Glomerular endothelial cell (primary cell): ENCODE data around the gene DIAPH1. TPM values are rescaled to one million over a fixed set of nuclear protein-coding genes. Genes with fewer than 3 reads are reported as not detected.

ENCODE experiments used
- DNase-seq: peaks from one replicate; pipeline ENCODE4 v3.0.0-alpha.2; 2011; ENCODE audit warnings: low read depth, low spot score; ENCODE audit errors: extremely low read depth
- total RNA-seq: library from RNA; depleted of rRNA; stranded (reverse); fragments of >200 nt; gene quantifications from 2 replicates; pipeline ENCODE4 v1.2.3, GENCODE V29; 2015

Gene DIAPH1
- total RNA-seq, 1 donor from 2014 or later = 94.1 TPM

GRCh38 chr5:141487131-141487530 is 131.7 kb downstream of the DIAPH1 start:
- no peak for DNase-seq

GRCh38 chr5:141486091-141486490 is 132.7 kb downstream of the DIAPH1 start:
- no peak for DNase-seq

GRCh38 chr5:141485321-141486055 is 133.3 kb downstream of the DIAPH1 start:
- DNase-seq = no peak

- no peak for DNase-seq
Measured at GRCh38 chr5:141484641-141485311, 134.0 kb downstream of the DIAPH1 start, which contains the start of gene PCDHGC4. TSS of gene PCDHGC4 (plus strand) at chr5:141485030. CDS start at chr5:141485174, 144 bp downstream.

- DNase-seq = no peak
Measured at GRCh38 chr5:141484310-141484640, 134.5 kb downstream of the DIAPH1 start.

GRCh38 chr5:141483902-141484301 is 134.9 kb downstream of the DIAPH1 start:
- DNase-seq = no peak

- DNase-seq = no peak
Measured at GRCh38 chr5:141479776-141480175, 139.0 kb downstream of the DIAPH1 start.

GRCh38 chr5:141478321-141478945 is 140.4 kb downstream of the DIAPH1 start:
- no peak for DNase-seq

- DNase-seq = no peak
Measured at GRCh38 chr5:141477815-141478214, 141.0 kb downstream of the DIAPH1 start.

GRCh38 chr5:141477044-141477575 is 141.7 kb downstream of the DIAPH1 start:
- no peak for DNase-seq

- DNase-seq = peak; percentile 37
Measured at GRCh38 chr5:141476132-141476911, 142.5 kb downstream of the DIAPH1 start.

- peak; percentile 71 for DNase-seq
Measured at GRCh38 chr5:141475625-141476131, 143.1 kb downstream of the DIAPH1 start, which contains the start of gene PCDHGC3. TSS of gene PCDHGC3 (plus strand) at chr5:141475966. CDS start at chr5:141476117, 151 bp downstream.

GRCh38 chr5:141465351-141465750 is 153.4 kb downstream of the DIAPH1 start:
- DNase-seq = no peak

Other genes starting within 250 kb of the DIAPH1 start
- gene PCDHGB3, start 248.8 kb downstream of the DIAPH1 start, total RNA-seq = 2.6 and 5.5 TPM in 2 replicates
- gene PCDHGA6, start 245.1 kb downstream of the DIAPH1 start, total RNA-seq = 4.5 and 6.6 TPM in 2 replicates
- gene PCDHGA7, start 236.3 kb downstream of the DIAPH1 start, total RNA-seq = 3.6 and 5.3 TPM in 2 replicates
- 11.1 and 19.5 TPM in 2 replicates for gene PCDHGB4, start 231.3 kb downstream of the DIAPH1 start, total RNA-seq
- 0.92 and 2.3 TPM in 2 replicates for gene PCDHGA8, start 226.4 kb downstream of the DIAPH1 start, total RNA-seq
- gene PCDHGB5, start 221.1 kb downstream of the DIAPH1 start, total RNA-seq = 17.5 and 27.2 TPM in 2 replicates
- gene PCDHGA9, start 216.2 kb downstream of the DIAPH1 start, total RNA-seq = 3.3 and 4.5 TPM in 2 replicates
- 1.8 and 6.2 TPM in 2 replicates for gene PCDHGB6, start 211.0 kb downstream of the DIAPH1 start, total RNA-seq
- 4.0 and 12.4 TPM in 2 replicates for gene PCDHGA10, start 206.0 kb downstream of the DIAPH1 start, total RNA-seq
- gene PCDHGB7, start 201.3 kb downstream of the DIAPH1 start, total RNA-seq = 14.1 and 23.4 TPM in 2 replicates
- gene PCDHGA11, start 197.9 kb downstream of the DIAPH1 start, total RNA-seq = 12.3 and 17.5 TPM in 2 replicates
- gene PCDHGA12, start 188.5 kb downstream of the DIAPH1 start, total RNA-seq = 10.5 and 23.0 TPM in 2 replicates
- 24.3 and 43.0 TPM in 2 replicates for gene PCDHGC3, start 143.0 kb downstream of the DIAPH1 start, total RNA-seq
- 0.44 and 2.5 TPM in 2 replicates for gene PCDHGC4, start 134.0 kb downstream of the DIAPH1 start, total RNA-seq
- gene PCDHGC5, start 129.9 kb downstream of the DIAPH1 start, total RNA-seq = 0.24 and 2.5 TPM in 2 replicates
- gene HDAC3, start 17.8 kb upstream of the DIAPH1 start, total RNA-seq = 30.9 and 43.3 TPM in 2 replicates
- 8.5 and 12.2 TPM in 2 replicates for gene RELL2, start 18.0 kb upstream of the DIAPH1 start, total RNA-seq
- gene FCHSD1, start 32.4 kb upstream of the DIAPH1 start, total RNA-seq = 29.3 and 31.8 TPM in 2 replicates
- 43.5 and 69.0 TPM in 2 replicates for gene ARAP3, start 63.2 kb upstream of the DIAPH1 start, total RNA-seq